Immature natural killer cell (primary cell): ENCODE measurements around the gene CNKSR2. TPM values are rescaled to one million over a fixed set of nuclear protein-coding genes. Genes with fewer than 3 reads are reported as not detected.

Experiments
- DNase-seq, 3 donors: peaks; one replicate each; pipeline ENCODE4 v3.0.0; 2022; ENCODE audit warnings: mixed read lengths in 1 of 3
- H3K27ac Mint-ChIP-seq, 6 donors: one replicate each; pipeline ENCODE4 v1.8.0; 2020; ENCODE audit warnings: mixed read lengths in 6 of 6, mild to moderate bottlenecking in 5 of 6, inconsistent platforms in 4 of 6, moderate library complexity in 3 of 6
- H3K27me3 Mint-ChIP-seq, 3 donors: one replicate each; pipeline ENCODE4 v1.8.0; 2020 to 2021; ENCODE audit warnings: low read depth in 3 of 3, mild to moderate bottlenecking in 3 of 3, mixed read lengths in 3 of 3, moderate library complexity in 3 of 3, inconsistent platforms in 1 of 3
- H3K36me3 Mint-ChIP-seq, 3 donors: one replicate each; pipeline ENCODE4 v1.8.0; 2020; ENCODE audit warnings: mixed read lengths in 3 of 3, inconsistent platforms in 2 of 3, mild to moderate bottlenecking in 2 of 3
- H3K4me1 Mint-ChIP-seq, 2 donors: one replicate each; pipeline ENCODE4 v1.8.0; 2020; ENCODE audit warnings: inconsistent platforms in 2 of 2, mild to moderate bottlenecking in 2 of 2, mixed read lengths in 2 of 2, moderate library complexity in 1 of 2
- H3K4me3 Mint-ChIP-seq, 5 donors: one replicate each; pipeline ENCODE4 v1.8.0; 2020; ENCODE audit warnings: mild to moderate bottlenecking in 5 of 5, mixed read lengths in 5 of 5, inconsistent platforms in 3 of 5, moderate library complexity in 3 of 5
- H3K9me3 Mint-ChIP-seq, 6 donors: one replicate each; pipeline ENCODE4 v1.8.0; 2020; ENCODE audit warnings: mild to moderate bottlenecking in 6 of 6, mixed read lengths in 6 of 6, inconsistent platforms in 4 of 6, moderate library complexity in 3 of 6
- polyA plus RNA-seq, 3 donors: library from polyadenylated mRNA; unstranded; fragments of 300-500 nt; fragmentation: Illumina TruSeq; gene quantifications; one replicate each; pipeline ENCODE4 v1.2.3, GENCODE V29; 2021

Gene CNKSR2
- polyA plus RNA-seq, 3 donors from 2014 or later: 0.34 to 0.78 TPM; not detected in 1

- no peak overlapping the region for H3K4me3 Mint-ChIP-seq
- H3K36me3 Mint-ChIP-seq: no peaks in the 10 kb centered on the region
- H3K27ac Mint-ChIP-seq: no peak overlapping the region
- no peak for DNase-seq
- H3K9me3 Mint-ChIP-seq: no peaks in the 10 kb centered on the region
- no peaks in the 10 kb centered on the region for H3K4me1 Mint-ChIP-seq
- H3K27me3 Mint-ChIP-seq: peaks cover 0 to 2% (median 0%) of the 10 kb centered on the region in 3 donors
Measured at GRCh38 chrX:21394792-21395191, 20.6 kb downstream of the CNKSR2 start.

- Mint-ChIP-seq H3K9me3 (peaks cover 0 to 4% (median 0%) of the 10 kb centered on the region in 6 donors), H3K27me3 (peaks cover 0 to 6% (median 0%) of the 10 kb centered on the region in 3 donors), H3K36me3 (no peaks in the 10 kb centered on the region), H3K4me3 (no peak overlapping the region), H3K27ac (no peak overlapping the region), H3K4me1 (no peaks in the 10 kb centered on the region)
- no peak for DNase-seq
Measured at GRCh38 chrX:21398426-21398825, 24.2 kb downstream of the CNKSR2 start.

DNA sequence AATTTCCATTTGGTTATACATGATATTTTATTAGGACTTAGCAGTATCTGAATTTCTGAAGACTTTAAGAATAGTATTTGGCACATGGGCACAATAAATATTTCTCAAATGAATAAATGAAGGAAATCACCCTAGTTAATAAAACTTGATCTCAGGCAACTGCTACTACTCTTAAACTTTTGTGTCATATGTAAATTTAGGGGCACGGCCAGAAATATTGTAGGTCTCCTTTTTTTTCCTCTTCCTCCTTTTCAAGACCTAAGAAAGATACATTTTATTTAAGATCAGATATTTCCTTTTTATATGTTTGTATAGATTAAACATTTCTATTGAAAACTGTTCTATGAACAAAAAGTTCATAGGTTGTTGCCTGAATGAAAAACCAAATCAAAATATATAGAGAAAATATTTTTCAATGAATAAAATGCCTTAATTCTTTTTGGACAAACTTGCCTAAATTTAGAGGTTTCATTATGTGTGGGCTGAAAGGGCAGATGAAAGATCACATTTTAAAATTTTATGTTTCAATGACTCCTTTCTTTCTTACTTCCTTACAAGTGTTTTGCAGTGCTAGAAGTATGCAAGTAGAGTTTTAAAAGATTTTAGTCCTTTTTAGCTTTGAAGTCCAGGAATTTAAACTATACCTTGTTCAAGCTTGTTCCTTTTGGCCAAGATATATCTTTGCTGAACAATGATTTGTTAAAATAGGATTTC, 26.3 kb downstream of the CNKSR2 start:
- Mint-ChIP-seq H3K4me1 (no peaks in the 10 kb centered on the region), H3K27ac (no peak overlapping the region), H3K36me3 (no peaks in the 10 kb centered on the region), H3K9me3 (peaks cover 0 to 4% (median 0%) of the 10 kb centered on the region in 6 donors), H3K27me3 (peaks cover 0 to 6% (median 0%) of the 10 kb centered on the region in 3 donors), H3K4me3 (no peak overlapping the region)
- DNase-seq: no peak

- no peak overlapping the region for H3K27ac Mint-ChIP-seq
- H3K4me3 Mint-ChIP-seq: no peak overlapping the region
Measured at GRCh38 chrX:21408307-21408706, 34.1 kb downstream of the CNKSR2 start.

DNA sequence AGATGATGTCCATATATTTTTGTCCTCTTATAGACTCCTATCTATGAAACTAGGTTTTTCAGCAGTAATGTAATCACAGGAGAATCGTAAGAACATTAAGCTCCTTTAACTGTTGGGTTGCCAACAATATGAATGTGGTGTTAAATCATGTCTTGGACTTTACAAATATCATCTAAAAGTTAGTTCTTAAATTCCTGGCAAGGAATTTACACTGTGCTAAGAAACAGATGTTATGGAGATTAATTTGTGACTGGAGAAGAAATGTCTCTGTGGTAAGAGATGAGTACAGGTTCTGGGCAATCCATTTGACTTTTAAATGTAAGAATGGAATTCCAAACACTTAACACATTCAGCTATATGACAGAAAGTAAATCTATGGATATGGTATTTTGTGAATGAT, 34.6 kb downstream of the CNKSR2 start:
- Mint-ChIP-seq H3K27ac (no peak overlapping the region), H3K27me3 (peaks cover 0 to 8% (median 4%) of the 10 kb centered on the region in 3 donors), H3K4me1 (no peaks in the 10 kb centered on the region), H3K9me3 (peaks cover 0 to 2% (median 0%) of the 10 kb centered on the region in 6 donors), H3K4me3 (no peak overlapping the region), H3K36me3 (no peaks in the 10 kb centered on the region)
- DNase-seq: no peak

More at GRCh38 chrX:21408307-21408706, 34.1 kb downstream of the CNKSR2 start:
- Mint-ChIP-seq H3K4me1 (no peaks in the 10 kb centered on the region), H3K27me3 (peaks cover 0 to 8% (median 4%) of the 10 kb centered on the region in 3 donors), H3K36me3 (no peaks in the 10 kb centered on the region), H3K9me3 (peaks cover 0 to 2% (median 0%) of the 10 kb centered on the region in 6 donors)
- DNase-seq: no peak

- H3K4me1 Mint-ChIP-seq: no peaks in the 10 kb centered on the region
- no peak overlapping the region for H3K27ac Mint-ChIP-seq
- peaks cover 2 to 8% (median 4%) of the 10 kb centered on the region in 3 donors for H3K27me3 Mint-ChIP-seq
- H3K4me3 Mint-ChIP-seq: no peak overlapping the region
- H3K36me3 Mint-ChIP-seq: peaks cover 0 to 3% (median 0%) of the 10 kb centered on the region in 3 donors
- no peak for DNase-seq
- H3K9me3 Mint-ChIP-seq: peaks cover 0 to 4% (median under 1%) of the 10 kb centered on the region in 6 donors
Measured at GRCh38 chrX:21412029-21412428, 37.8 kb downstream of the CNKSR2 start.

- DNase-seq: no peak
- Mint-ChIP-seq H3K36me3 (peaks cover 0 to 3% (median 0%) of the 10 kb centered on the region in 3 donors), H3K27me3 (peaks cover 2 to 12% (median 4%) of the 10 kb centered on the region in 3 donors), H3K9me3 (peaks cover 0 to 4% (median under 1%) of the 10 kb centered on the region in 6 donors), H3K27ac (no peak overlapping the region), H3K4me1 (no peaks in the 10 kb centered on the region), H3K4me3 (no peak overlapping the region)
Measured at GRCh38 chrX:21412883-21413282, 38.7 kb downstream of the CNKSR2 start.

- Mint-ChIP-seq H3K4me3 (no peak overlapping the region), H3K4me1 (no peaks in the 10 kb centered on the region), H3K9me3 (no peaks in the 10 kb centered on the region), H3K36me3 (no peaks in the 10 kb centered on the region), H3K27me3 (peaks cover 0 to 2% (median 0%) of the 10 kb centered on the region in 3 donors), H3K27ac (no peak overlapping the region)
- no peak for DNase-seq
Measured at GRCh38 chrX:21427086-21427485, 52.9 kb downstream of the CNKSR2 start.

GRCh38 chrX:21437036-21437435, 62.8 kb downstream of the CNKSR2 start:
- Mint-ChIP-seq H3K27ac (no peak overlapping the region), H3K9me3 (no peaks in the 10 kb centered on the region), H3K27me3 (no peaks in the 10 kb centered on the region), H3K4me1 (peaks cover 6 to 19% of the 10 kb centered on the region in 2 donors), H3K4me3 (no peak overlapping the region), H3K36me3 (no peaks in the 10 kb centered on the region)
- DNase-seq: no peak

DNA sequence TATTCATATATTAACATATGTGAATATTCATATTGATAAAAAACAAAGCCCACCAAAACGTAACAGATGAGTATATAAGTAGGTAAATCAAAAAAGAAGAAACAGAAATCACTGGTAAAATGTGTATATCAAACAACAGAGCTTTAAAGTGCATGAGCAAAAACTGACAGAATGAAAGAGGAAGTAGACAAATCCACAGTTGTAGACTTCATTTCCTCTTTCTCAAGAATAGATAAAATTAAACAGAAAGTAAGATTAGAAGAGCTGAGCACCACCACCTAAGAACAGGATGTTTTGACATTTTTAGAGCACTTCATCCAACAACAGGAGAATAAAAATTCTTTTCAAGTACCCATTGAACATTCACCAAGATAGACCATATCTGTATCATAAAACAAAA, 64.6 kb downstream of the CNKSR2 start:
- no peaks in the 10 kb centered on the region for H3K27me3 Mint-ChIP-seq
- H3K27ac Mint-ChIP-seq: peak overlapping the region; percentile 65 to 86 (median 78)
- H3K4me1 Mint-ChIP-seq: peaks cover 6 to 19% of the 10 kb centered on the region in 2 donors
- peak in 2 of 3 donors; percentile 0 to 4 for DNase-seq
- H3K36me3 Mint-ChIP-seq: no peaks in the 10 kb centered on the region
- peak overlapping the region; percentile 69 to 82 (median 80) for H3K4me3 Mint-ChIP-seq
- no peaks in the 10 kb centered on the region for H3K9me3 Mint-ChIP-seq

- Mint-ChIP-seq H3K4me3 (no peak overlapping the region), H3K27me3 (no peaks in the 10 kb centered on the region), H3K27ac (no peak overlapping the region), H3K9me3 (no peaks in the 10 kb centered on the region), H3K36me3 (no peaks in the 10 kb centered on the region), H3K4me1 (peaks cover 6 to 19% of the 10 kb centered on the region in 2 donors)
- DNase-seq: no peak
Measured at GRCh38 chrX:21440911-21441310, 66.7 kb downstream of the CNKSR2 start.

DNA sequence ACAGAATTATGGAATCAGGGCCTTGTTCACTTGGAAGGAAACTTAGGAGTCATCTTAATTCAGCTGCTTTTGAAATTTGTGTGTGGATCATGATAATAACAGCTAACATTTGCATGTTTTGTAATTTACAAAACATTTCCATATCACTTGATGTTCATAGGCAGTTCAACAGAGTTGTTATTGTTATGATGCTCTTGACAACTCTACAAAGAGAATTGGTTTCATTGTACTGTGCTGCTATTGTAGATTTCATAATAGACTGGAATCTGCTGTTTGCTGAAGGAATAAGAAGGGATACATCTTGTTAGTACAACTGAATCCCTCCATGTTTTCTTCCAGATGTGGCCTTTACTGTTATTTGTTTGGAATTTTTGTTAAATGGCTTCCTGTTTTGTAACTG, 83.5 kb downstream of the CNKSR2 start:
- H3K36me3 Mint-ChIP-seq: peaks cover 0 to 3% (median 0%) of the 10 kb centered on the region in 3 donors
- no peak overlapping the region for H3K4me3 Mint-ChIP-seq
- H3K9me3 Mint-ChIP-seq: peaks cover 0 to 2% (median 0%) of the 10 kb centered on the region in 6 donors
- no peak for DNase-seq
- peaks cover 0 to 2% (median 1%) of the 10 kb centered on the region in 3 donors for H3K27me3 Mint-ChIP-seq
- no peaks in the 10 kb centered on the region for H3K4me1 Mint-ChIP-seq
- H3K27ac Mint-ChIP-seq: no peak overlapping the region

GRCh38 chrX:21469071-21469470, 94.9 kb downstream of the CNKSR2 start:
- Mint-ChIP-seq H3K36me3 (no peaks in the 10 kb centered on the region), H3K9me3 (no peaks in the 10 kb centered on the region), H3K27me3 (no peaks in the 10 kb centered on the region), H3K4me3 (no peak overlapping the region), H3K27ac (no peak overlapping the region), H3K4me1 (no peaks in the 10 kb centered on the region)
- DNase-seq: no peak

- Mint-ChIP-seq H3K27me3 (no peaks in the 10 kb centered on the region), H3K36me3 (no peaks in the 10 kb centered on the region), H3K9me3 (no peaks in the 10 kb centered on the region), H3K4me1 (no peaks in the 10 kb centered on the region), H3K4me3 (no peak overlapping the region), H3K27ac (no peak overlapping the region)
- no peak for DNase-seq
Measured at GRCh38 chrX:21476909-21477308, 102.7 kb downstream of the CNKSR2 start.
